ENCODE measurements around the gene TRIP12.
"Not testable (repeated sequence)": the region's sequence is repeated elsewhere in the genome, so short reads cannot be mapped to it uniquely, and the experiment has no call there.

The TRIP12 gene

GRCh38 chr2:229942671-229943070 lies 20.9 kb upstream of the TRIP12 start:
- no peak overlapping the region for H3K9ac ChIP-seq (ENCODE audit: low read depth, low read length)
- no peaks in the 10 kb centered on the region for H3K36me3 ChIP-seq (ENCODE audit: insufficient read depth, low read depth, low read length)
- no peaks in the 10 kb centered on the region for H3K9me3 ChIP-seq (ENCODE audit: insufficient read depth, low read depth, low read length)
- no peaks in the 10 kb centered on the region for H3K4me1 ChIP-seq (ENCODE audit: insufficient read depth, low read length)
- H3K4me3 ChIP-seq (ENCODE audit: low read length): no peak overlapping the region
- H3K27ac ChIP-seq (ENCODE audit: low read length): no peak overlapping the region
- H3K27me3 ChIP-seq (ENCODE audit: insufficient read depth, low read length): no peaks in the 10 kb centered on the region

- no peak overlapping the region for H3K9ac ChIP-seq (ENCODE audit: low read depth, low read length)
- 0 out of 2 replicates have a peak, but pooled peaks cover 3% of the 10 kb centered on the region for H3K36me3 ChIP-seq (ENCODE audit: insufficient read depth, low read depth, low read length)
- H3K27ac ChIP-seq (ENCODE audit: low read length): no peak overlapping the region
- H3K9me3 ChIP-seq (ENCODE audit: insufficient read depth, low read depth, low read length): no peaks in the 10 kb centered on the region
- no peak overlapping the region for H3K4me3 ChIP-seq (ENCODE audit: low read length)
- no peaks in the 10 kb centered on the region for H3K27me3 ChIP-seq (ENCODE audit: insufficient read depth, low read length)
- H3K4me1 ChIP-seq (ENCODE audit: insufficient read depth, low read length): no peaks in the 10 kb centered on the region
Measured at GRCh38 chr2:229937537-229937936, 15.7 kb upstream of the TRIP12 start.

GRCh38 chr2:229931241-229931640 lies 9.4 kb upstream of the TRIP12 start:
- no peaks in the 10 kb centered on the region for H3K9me3 ChIP-seq (ENCODE audit: insufficient read depth, low read depth, low read length)
- no peak overlapping the region for H3K27ac ChIP-seq (ENCODE audit: low read length)
- no peak overlapping the region for H3K4me3 ChIP-seq (ENCODE audit: low read length)
- 0 out of 2 replicates have a peak, but pooled peaks cover 3% of the 10 kb centered on the region for H3K36me3 ChIP-seq (ENCODE audit: insufficient read depth, low read depth, low read length)
- no peaks in the 10 kb centered on the region for H3K4me1 ChIP-seq (ENCODE audit: insufficient read depth, low read length)
- H3K27me3 ChIP-seq (ENCODE audit: insufficient read depth, low read length): no peaks in the 10 kb centered on the region
- no peak overlapping the region for H3K9ac ChIP-seq (ENCODE audit: low read depth, low read length)

GRCh38 chr2:229930656-229931055 lies 8.8 kb upstream of the TRIP12 start:
- 0 out of 2 replicates have a peak, but pooled peaks cover 3% of the 10 kb centered on the region for H3K36me3 ChIP-seq (ENCODE audit: insufficient read depth, low read depth, low read length)
- no peak overlapping the region for H3K4me3 ChIP-seq (ENCODE audit: low read length)
- H3K4me1 ChIP-seq (ENCODE audit: insufficient read depth, low read length): no peaks in the 10 kb centered on the region
- H3K9ac ChIP-seq (ENCODE audit: low read depth, low read length): no peak overlapping the region
- H3K27me3 ChIP-seq (ENCODE audit: insufficient read depth, low read length): no peaks in the 10 kb centered on the region
- no peak overlapping the region for H3K27ac ChIP-seq (ENCODE audit: low read length)
- H3K9me3 ChIP-seq (ENCODE audit: insufficient read depth, low read depth, low read length): no peaks in the 10 kb centered on the region

GRCh38 chr2:229927817-229928321 lies 6.1 kb upstream of the TRIP12 start:
- Histone ChIP-seq H3K4me3 (ENCODE audit: low read length) (no peak overlapping the region), H3K36me3 (ENCODE audit: insufficient read depth, low read depth, low read length) (no peaks in the 10 kb centered on the region), H3K9me3 (ENCODE audit: insufficient read depth, low read depth, low read length) (no peaks in the 10 kb centered on the region), H3K9ac (ENCODE audit: low read depth, low read length) (no peak overlapping the region), H3K27ac (ENCODE audit: low read length) (no peak overlapping the region), H3K4me1 (ENCODE audit: insufficient read depth, low read length) (no peaks in the 10 kb centered on the region), H3K27me3 (ENCODE audit: insufficient read depth, low read length) (no peaks in the 10 kb centered on the region)

GRCh38 chr2:229925201-229925600 lies 3.4 kb upstream of the TRIP12 start:
- Histone ChIP-seq H3K4me1 (ENCODE audit: insufficient read depth, low read length) (no peaks in the 10 kb centered on the region; the same call in 1 of the 2 replicates), H3K9me3 (ENCODE audit: insufficient read depth, low read depth, low read length) (no peaks in the 10 kb centered on the region), H3K4me3 (ENCODE audit: low read length) (no peak overlapping the region), H3K27ac (ENCODE audit: low read length) (no peak overlapping the region), H3K36me3 (ENCODE audit: insufficient read depth, low read depth, low read length) (no peaks in the 10 kb centered on the region), H3K9ac (ENCODE audit: low read depth, low read length) (no peak overlapping the region), H3K27me3 (ENCODE audit: insufficient read depth, low read length) (no peaks in the 10 kb centered on the region)

- not testable (repeated sequence) for H3K27me3 ChIP-seq (ENCODE audit: insufficient read depth, low read length); H3K9me3 ChIP-seq (ENCODE audit: insufficient read depth, low read depth, low read length); H3K36me3 ChIP-seq (ENCODE audit: insufficient read depth, low read depth, low read length); H3K9ac ChIP-seq (ENCODE audit: low read depth, low read length); H3K4me3 ChIP-seq (ENCODE audit: low read length); H3K4me1 ChIP-seq (ENCODE audit: insufficient read depth, low read length); H3K27ac ChIP-seq (ENCODE audit: low read length)
Measured at GRCh38 chr2:229924541-229924940, 2.7 kb upstream of the TRIP12 start.

- peaks cover 10% of the 10 kb centered on the region for H3K36me3 ChIP-seq (ENCODE audit: insufficient read depth, low read depth, low read length)
- H3K9me3 ChIP-seq (ENCODE audit: insufficient read depth, low read depth, low read length): no peaks in the 10 kb centered on the region
- H3K4me3 ChIP-seq (ENCODE audit: low read length): peak within 1 kb of the TSS; percentile 90
- H3K9ac ChIP-seq (ENCODE audit: low read depth, low read length): peak within 1 kb of the TSS; percentile 86
- H3K27me3 ChIP-seq (ENCODE audit: insufficient read depth, low read length): no peaks in the 10 kb centered on the region
- H3K4me1 ChIP-seq (ENCODE audit: insufficient read depth, low read length): peaks cover 3% of the 10 kb centered on the region; the same call in 1 of the 2 replicates
- H3K27ac ChIP-seq (ENCODE audit: low read length): peak within 1 kb of the TSS; percentile 97
Measured at GRCh38 chr2:229922449-229923386, 909 bp upstream of the TRIP12 start, which contains the start of gene FBXO36. Gene FBXO36, plus strand, starts transcription at chr2:229922503. Its CDS starts 11 bp downstream, at chr2:229922514.

GRCh38 chr2:229921101-229921891 lies 513 bp downstream of the TRIP12 start:
- Histone ChIP-seq H3K9ac (ENCODE audit: low read depth, low read length) (peak overlapping the region; percentile 86), H3K4me3 (ENCODE audit: low read length) (peak overlapping the region; percentile 90), H3K4me1 (ENCODE audit: insufficient read depth, low read length) (peaks cover 3% of the 10 kb centered on the region; the same call in 1 of the 2 replicates), H3K27ac (ENCODE audit: low read length) (peak overlapping the region; percentile 71), H3K27me3 (ENCODE audit: insufficient read depth, low read length) (no peaks in the 10 kb centered on the region), H3K36me3 (ENCODE audit: insufficient read depth, low read depth, low read length) (peaks cover 21% of the 10 kb centered on the region), H3K9me3 (ENCODE audit: insufficient read depth, low read depth, low read length) (no peaks in the 10 kb centered on the region)

GRCh38 chr2:229920011-229920641 lies 1.7 kb downstream of the TRIP12 start:
- Histone ChIP-seq H3K27me3 (ENCODE audit: insufficient read depth, low read length) (no peaks in the 10 kb centered on the region), H3K9me3 (ENCODE audit: insufficient read depth, low read depth, low read length) (no peaks in the 10 kb centered on the region), H3K4me1 (ENCODE audit: insufficient read depth, low read length) (peaks cover 3% of the 10 kb centered on the region; the same call in 1 of the 2 replicates), H3K9ac (ENCODE audit: low read depth, low read length) (peak overlapping the region; percentile 86), H3K36me3 (ENCODE audit: insufficient read depth, low read depth, low read length) (peaks cover 22% of the 10 kb centered on the region), H3K4me3 (ENCODE audit: low read length) (peak overlapping the region; percentile 90), H3K27ac (ENCODE audit: low read length) (no peak overlapping the region)

- no peak overlapping the region for H3K9ac ChIP-seq (ENCODE audit: low read depth, low read length)
- no peak overlapping the region for H3K27ac ChIP-seq (ENCODE audit: low read length)
- H3K4me1 ChIP-seq (ENCODE audit: insufficient read depth, low read length): peaks cover 3% of the 10 kb centered on the region; the same call in 1 of the 2 replicates
- H3K36me3 ChIP-seq (ENCODE audit: insufficient read depth, low read depth, low read length): peaks cover 22% of the 10 kb centered on the region
- H3K9me3 ChIP-seq (ENCODE audit: insufficient read depth, low read depth, low read length): no peaks in the 10 kb centered on the region
- H3K4me3 ChIP-seq (ENCODE audit: low read length): no peak overlapping the region
- no peaks in the 10 kb centered on the region for H3K27me3 ChIP-seq (ENCODE audit: insufficient read depth, low read length)
Measured at GRCh38 chr2:229917793-229918192, 4.0 kb downstream of the TRIP12 start.

Measured in iPS-20b (cell line).